DMS 273 (cell line): ENCODE results near the gene TRAPPC12.
A peak's percentile ranks its signal among the peaks of the same experiment; 100 is the strongest.
"Not testable (repeated sequence)": the region's sequence is repeated elsewhere in the genome, so short reads cannot be mapped to it uniquely, and the experiment has no call there.

Experiments used
- DNase-seq: peaks from one replicate; lab custom pipeline; 2025; ENCODE audit not compliant: unreplicated experiment; lab: John Stamatoyannopoulos, UW

The TRAPPC12 gene

DNA sequence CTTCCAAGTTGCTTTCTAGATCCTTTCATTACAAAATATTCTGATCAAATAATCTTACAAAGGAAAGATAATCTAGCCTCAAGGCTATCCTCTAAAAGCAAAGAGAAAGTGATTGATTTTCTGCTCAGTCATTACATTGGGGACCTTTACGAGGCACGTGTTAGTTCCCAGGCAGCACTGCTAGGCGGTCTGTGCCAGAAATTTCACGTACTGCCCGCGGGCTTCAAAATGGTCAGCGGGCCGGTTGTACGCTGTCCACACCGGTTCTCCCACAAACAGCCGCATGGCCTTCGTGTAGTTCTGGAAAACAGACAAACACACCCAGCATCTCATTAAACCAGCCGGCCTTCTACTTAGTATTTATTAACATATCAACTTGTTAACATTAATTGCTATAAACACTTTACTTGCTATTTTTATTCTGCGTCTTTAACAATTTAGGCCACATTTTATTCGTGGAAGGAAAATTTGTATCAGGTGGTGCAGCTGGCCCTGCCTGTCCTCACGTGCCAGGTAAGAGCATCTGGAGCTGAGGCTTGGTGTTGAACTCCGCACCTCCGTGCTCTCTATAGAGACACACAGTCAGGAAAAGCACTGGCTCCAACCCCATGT lies 119.4 kb downstream of the TRAPPC12 start:
- no peak for DNase-seq

DNA sequence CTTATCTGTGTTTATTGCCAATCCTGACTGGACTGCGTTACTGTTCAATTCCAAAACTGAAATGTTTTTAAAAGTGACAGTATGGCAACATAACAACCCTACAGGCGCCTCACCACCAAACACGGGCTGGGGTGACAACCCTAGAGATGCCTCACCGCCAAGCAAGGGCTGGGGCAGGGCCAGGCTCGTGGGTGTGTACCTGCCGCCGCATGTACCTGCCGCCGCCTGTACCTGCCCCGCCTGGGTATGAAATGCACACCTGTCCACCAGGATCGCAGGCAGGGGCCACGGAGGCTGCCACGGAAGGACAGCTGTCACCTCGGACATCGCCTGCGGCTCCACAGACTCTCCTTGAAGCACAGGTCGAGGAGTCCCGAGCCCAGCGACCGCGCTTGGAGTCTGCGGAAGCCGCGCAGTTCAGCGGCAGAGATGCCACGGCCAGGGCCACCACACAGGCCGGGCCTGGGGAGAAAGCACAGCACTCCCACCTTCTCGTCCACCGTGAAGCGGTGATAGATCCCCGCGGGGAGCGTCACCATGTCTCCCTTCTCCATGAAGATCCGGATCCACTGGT lies 120.9 kb downstream of the TRAPPC12 start:
- DNase-seq, result no peak

- DNase-seq, result no peak
Observed at GRCh38 chr2:3503046-3503445, 123.6 kb downstream of the TRAPPC12 start.

GRCh38 chr2:3503483-3503882 lies 124.0 kb downstream of the TRAPPC12 start:
- no peak for DNase-seq

- no peak for DNase-seq
Observed at GRCh38 chr2:3504741-3505140, 125.2 kb downstream of the TRAPPC12 start.

DNA sequence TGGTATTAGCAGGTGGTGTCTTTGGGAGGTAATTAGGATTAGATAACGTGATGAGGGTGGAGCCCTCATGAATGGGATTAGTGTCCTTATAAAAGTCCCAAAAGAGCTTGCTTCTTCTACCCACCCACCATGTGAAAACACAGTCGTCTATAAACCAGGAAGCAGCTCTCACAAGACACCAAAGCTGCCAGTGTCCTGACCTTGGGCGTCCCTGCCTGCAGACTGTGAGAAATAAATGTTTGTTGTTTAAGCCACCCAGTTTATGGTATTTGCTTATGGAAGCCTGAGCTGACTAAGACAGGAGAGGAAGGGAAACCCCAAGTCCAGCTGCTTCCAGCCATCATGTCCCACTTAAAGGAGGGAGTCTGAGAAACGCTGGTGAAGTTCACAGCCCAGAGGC lies 126.3 kb downstream of the TRAPPC12 start:
- no peak for DNase-seq

DNA sequence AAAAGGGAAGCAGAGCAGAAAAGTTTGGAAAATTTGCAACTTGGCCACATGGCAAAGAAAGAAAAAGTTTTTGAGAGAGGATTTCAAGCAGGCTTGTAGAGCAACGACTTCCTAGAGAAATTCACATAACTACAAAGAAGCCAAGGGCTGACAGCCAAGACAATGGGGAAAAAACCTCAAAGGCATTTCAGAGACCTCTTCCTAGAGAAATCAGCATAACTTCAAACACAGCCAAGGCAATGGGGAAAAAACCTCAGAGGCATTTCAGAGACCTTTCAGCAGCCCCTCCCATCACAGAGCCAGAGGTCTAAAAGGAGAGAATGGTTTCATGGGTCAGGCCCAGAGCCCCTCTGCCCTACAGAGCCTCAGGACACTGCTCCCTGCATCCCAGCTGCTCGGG lies 132.6 kb downstream of the TRAPPC12 start:
- no peak for DNase-seq

- peak; percentile 41 for DNase-seq
Observed at GRCh38 chr2:3513026-3513810, 133.7 kb downstream of the TRAPPC12 start.

GRCh38 chr2:3515438-3515837 lies 135.9 kb downstream of the TRAPPC12 start:
- DNase-seq, result not testable (repeated sequence)

- no peak for DNase-seq
Observed at GRCh38 chr2:3516831-3517230, 137.3 kb downstream of the TRAPPC12 start.

DNA sequence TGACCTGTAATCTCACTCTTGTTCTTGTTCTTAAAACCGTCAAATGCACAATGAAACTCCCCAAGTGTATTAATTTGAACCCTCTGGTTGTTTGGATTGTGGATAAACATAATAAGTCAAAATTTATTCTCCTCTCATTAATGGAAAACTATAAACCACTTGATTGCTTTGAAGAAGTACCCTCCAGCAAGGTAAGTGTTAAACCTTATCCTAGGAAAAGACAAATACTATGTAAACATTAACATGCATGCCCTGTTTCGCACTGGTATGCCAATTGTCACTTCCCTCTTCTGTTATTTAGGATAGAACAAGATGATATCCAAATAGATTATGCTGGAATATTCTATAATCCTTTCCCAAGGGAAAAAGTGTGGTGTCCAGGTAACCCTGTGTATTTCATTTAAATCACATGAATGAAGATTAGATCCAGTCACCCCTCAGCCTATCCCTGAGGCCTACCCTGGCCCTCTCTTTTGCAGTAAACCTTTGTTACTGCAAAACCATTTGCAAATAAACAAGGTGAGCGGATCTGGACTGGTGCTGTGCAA lies 138.5 kb downstream of the TRAPPC12 start:
- no peak for DNase-seq

DNA sequence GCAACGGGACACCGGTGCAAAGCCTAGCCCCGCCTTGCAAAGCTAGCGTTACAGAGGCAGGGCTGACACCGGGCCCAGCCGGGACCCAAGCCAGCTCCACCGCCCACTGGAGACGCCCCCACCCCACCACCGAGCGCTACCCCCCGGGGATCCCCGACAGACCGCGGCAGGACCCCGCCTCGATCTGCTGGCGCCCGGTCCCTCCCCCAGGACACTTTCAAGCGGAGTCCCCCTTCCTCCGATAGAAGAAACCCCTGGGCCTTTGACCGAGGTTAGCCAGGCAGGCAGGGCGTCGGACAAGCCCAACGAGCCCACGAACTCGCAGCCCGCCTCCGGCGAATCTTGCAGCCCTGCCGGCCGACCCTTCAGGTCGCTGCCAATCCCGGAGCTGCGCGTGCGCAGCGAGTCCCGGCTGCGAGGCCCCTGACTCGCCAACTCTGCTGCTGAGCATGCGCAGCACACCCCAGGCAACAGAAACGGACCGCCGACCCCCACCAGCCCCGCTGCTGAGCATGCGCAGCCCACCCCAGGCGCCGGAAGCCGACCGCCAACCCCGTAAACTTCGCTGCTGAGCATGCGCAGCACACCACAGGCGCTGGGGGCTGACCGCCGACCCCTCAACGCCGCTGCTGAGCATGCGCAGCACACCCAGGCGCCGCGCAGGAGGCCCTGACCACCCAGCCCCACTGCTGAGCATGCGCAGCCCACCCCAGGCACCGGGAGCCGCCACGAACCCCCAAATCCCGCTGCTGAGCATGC lies 139.2 kb downstream of the TRAPPC12 start:
- DNase-seq, result peak; percentile 99

DNA sequence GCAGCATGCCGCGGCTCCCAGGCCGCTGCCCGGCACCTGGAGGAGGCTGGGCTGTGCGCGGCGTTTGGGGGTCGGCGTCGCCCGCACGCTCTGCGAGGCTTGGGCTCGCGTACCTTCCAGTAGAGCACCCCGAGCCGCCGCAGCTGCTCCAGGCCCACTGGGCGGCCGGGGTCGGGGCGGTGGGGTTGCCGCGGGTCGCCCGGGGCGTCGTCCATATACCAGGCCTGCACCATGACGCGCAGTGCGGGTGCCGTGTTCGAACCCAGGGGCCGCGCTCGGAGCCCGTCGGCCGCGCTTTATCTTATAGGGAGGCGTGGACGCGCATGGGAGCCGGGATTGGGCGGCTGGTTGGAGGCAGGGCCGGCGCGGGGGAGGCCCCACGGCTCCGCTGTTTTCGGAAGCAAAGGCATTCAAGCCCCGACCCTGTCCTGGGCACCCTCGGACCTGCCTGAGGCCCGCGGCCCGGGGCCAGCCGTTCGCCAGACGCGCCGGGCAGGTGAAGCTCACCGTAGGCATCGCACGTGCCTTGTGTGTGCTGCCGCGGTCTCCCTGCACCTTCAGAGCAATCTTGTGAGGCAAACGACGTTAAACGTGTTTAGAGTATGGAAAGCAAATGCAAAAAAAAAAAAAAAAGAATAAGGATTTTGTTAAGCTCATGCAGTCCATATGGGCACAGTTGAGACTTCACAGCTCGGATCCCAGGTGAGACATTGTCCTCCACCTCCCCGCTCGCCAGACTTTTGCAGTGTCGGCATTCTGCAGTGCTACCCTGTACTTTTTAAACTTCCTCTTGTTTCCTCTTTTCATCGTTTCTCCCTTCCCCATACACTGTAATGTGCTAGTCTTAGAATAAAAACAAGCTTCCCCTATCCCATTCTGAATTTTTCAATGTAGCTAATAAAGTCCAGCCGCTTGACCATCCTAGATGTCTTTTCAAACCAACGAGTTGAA lies 140.0 kb downstream of the TRAPPC12 start, which contains the start of gene ADI1:
Gene ADI1 (minus strand): TSS at position 277 of the 951 bp plus-strand sequence. CDS start 44 bp downstream, at position 233.
- peak; percentile 92 for DNase-seq

DNA sequence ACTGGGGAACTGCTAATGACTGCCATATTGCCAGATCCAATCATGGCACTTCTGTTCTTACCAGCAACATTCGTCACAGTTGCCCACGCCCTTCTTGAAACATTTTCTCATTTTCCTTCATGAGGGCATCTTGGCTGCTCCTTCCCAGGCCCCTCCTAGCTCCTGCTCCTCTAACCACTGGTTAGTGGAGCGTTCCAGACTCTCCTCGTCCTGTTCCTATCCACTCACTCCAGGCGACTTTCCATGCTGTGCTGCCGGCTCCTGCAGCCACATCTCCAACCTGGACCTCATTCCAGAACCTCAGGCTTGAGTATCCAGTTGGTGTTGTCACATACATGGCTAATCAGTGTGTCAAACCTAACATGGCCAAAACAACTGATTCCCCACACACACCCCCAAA lies 141.1 kb downstream of the TRAPPC12 start:
- DNase-seq, result no peak

- peak; percentile 90 for DNase-seq
Observed at GRCh38 chr2:3522961-3523421, 143.5 kb downstream of the TRAPPC12 start.

DNA sequence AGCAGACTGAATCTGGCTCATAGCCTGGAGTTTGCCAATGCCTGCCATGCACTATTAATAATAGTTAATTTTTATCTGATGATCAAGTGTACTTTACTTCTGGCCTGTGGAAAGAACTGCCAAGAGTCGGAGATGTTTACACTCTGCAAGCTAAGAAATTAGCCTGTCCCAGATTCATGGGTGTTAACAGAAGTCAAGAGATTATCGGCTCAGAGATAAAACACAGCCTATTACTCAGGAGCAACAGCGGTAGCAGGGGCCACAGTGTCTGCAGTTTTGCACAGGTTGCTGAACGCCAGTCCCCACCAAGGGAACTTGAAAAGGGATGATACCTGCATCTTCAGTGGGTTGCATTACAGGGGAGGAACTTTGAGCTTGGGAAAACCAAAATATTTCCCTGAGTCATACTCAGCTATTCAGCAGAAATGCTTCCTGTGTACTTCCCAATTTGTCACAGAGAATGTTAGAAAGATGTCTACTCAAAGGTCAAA lies 144.1 kb downstream of the TRAPPC12 start:
- peak; percentile 47 for DNase-seq

DNA sequence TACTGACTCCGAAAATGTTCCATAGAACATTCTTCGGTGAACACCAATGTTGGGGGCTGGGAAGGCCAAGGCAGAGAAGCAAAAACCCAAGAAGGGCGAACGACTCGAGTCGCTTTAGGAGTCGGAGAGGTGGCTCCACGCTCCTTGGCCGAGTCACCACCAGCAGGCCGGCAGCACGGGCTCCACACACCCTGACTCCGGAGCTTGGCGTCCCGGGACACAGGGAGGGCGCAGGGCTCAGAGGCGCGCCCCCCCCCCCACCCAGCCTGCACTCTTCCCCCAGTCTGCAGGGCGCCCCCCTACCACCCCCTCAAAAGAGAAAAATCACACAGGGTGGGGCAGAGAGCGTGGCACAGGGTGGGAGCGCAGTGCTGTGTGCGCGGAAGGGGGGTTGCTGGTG lies 147.4 kb downstream of the TRAPPC12 start:
- no peak for DNase-seq

DNA sequence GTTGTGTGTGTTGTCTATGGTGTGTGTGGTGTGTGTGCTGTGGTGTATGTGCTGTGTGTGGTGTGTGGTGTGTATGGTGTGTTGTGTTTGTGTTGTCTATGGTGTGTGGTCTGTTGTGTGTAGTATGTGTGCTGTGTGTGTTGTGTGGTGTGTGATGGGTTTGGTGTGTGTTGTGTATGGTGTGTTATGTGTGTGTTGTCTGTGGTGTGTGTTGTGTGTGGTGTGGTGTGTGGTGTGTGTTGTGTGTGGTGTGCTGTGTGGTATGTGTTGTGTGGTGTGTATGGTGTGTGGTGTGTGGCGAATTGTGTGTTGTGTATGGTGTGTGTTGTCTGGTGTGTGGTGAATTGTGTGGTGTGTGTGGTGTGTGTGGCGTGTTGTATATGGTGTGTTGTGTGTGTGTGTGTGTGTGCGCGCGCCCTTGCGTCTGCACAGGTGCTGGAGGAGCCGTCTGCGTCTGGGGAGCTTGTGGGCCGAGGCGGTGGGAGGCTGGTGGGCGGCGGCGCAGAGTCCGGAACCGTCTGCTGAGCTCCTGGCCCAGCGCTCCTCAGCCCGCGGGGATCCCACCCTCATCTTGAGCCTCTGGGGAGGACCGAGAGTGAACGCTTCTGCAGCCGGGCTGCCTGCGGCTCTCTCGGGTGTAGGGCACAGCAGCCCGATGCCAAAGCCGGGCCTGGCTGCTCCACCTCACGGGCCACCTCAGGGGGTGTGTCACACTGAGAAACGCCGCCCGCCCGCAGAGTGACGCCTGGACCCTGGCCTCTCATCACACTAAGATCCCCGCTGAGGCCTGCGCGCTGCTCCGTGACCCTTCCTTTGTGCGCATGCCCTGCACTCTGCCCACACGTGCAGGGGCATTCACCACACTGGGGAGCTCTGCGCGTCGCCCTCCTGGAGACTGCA lies 148.6 kb downstream of the TRAPPC12 start:
- peak; percentile 28 for DNase-seq
